HepG2 (cell line): ENCODE data around the gene SGPP2. TPM values are rescaled to one million over a fixed set of nuclear protein-coding genes. Genes with fewer than 3 reads are reported as not detected.

Experiments used
- ATAC-seq: fragments of 200-7000 bp; cut with Tn5 transposase; 3 replicates; pipeline ENCODE4 v1.9.1; 2020; ENCODE audit warnings: mild to moderate bottlenecking, moderate library complexity
- BruUV-seq: library from RNA; stranded (reverse); fragments of 400-500 nt; replicated peaks from 2 replicates; lab custom pipeline; 2021; lab: Mats Ljungman, UMichigan
- CTCF ChIA-PET: fragments of 300-600 bp; formaldehyde crosslinking; extraction: SDS; loops from one replicate; lab custom pipeline; 2021; ENCODE audit warnings: low total read pairs, inconsistent platforms, low intra/inter-chr PET ratio; lab: Yijun Ruan, JAX
- POLR2A ChIA-PET: fragments of 350-600 bp; sonication (Branson Sonifier 250); formaldehyde crosslinking; loops from one replicate; lab custom pipeline; 2020; ENCODE audit warnings: antibody characterized with exemption, inconsistent platforms; lab: Yijun Ruan, JAX
- DNase-seq: peaks from one replicate; pipeline ENCODE4 v3.0.0-alpha.2; 2015; ENCODE audit warnings: low spot score
- FAIRE-seq: peaks from 3 replicates; lab custom pipeline; 2011; peaks lifted over from hg19 to GRCh38; lab: Jason Lieb, UNC
- H2AFZ ChIP-seq: one replicate; pipeline ENCODE4 v1.6.1; 2011; ENCODE audit warnings: low read length, inconsistent platforms
- H3K27ac ChIP-seq: fragments of 300-600 bp; 3 replicates; pipeline ENCODE4 v1.8.0; 2011; ENCODE audit warnings: mixed run types, mild to moderate bottlenecking, mixed read lengths, low read length, inconsistent platforms; ENCODE audit not compliant: insufficient read depth; ENCODE audit errors: extremely low read length
- H3K27me3 ChIP-seq, 2 experiments: fragments of 200-600 bp in 1 of 2; 2 replicates in 1 of 2; 3 replicates in 1 of 2; pipeline versions ENCODE4 v1.6.0 to v1.8.0; 2011; ENCODE audit warnings: low read length in 2 of 2, mild to moderate bottlenecking in 2 of 2, moderate library complexity in 2 of 2, inconsistent platforms in 1 of 2; ENCODE audit not compliant: insufficient read depth in 2 of 2, control insufficient read depth in 1 of 2
- H3K36me3 ChIP-seq, 2 experiments: fragments of 200-600 bp in 1 of 2; replicated peaks in 1 of 2; 2 replicates in 1 of 2; 3 replicates in 1 of 2; pipeline versions ENCODE4 v1.5.1 to v1.8.0; 2011; ENCODE audit warnings: low read length in 2 of 2, inconsistent platforms in 1 of 2; ENCODE audit not compliant: insufficient read depth in 2 of 2, control insufficient read depth in 1 of 2
- H3K4me1 ChIP-seq: 2 replicates; pipeline ENCODE4 v1.5.1; 2012; ENCODE audit warnings: low read length, inconsistent platforms; ENCODE audit not compliant: insufficient read depth
- H3K4me2 ChIP-seq: 2 replicates; pipeline ENCODE4 v1.6.0; 2011; ENCODE audit warnings: low read depth, low read length, inconsistent platforms
- H3K4me3 ChIP-seq, 3 experiments: fragments of 200-600 bp in 1 of 3; sonication (generic), shearing (Covaris generic) in 1 of 3; replicated peaks in 1 of 3; 2 replicates each; pipeline ENCODE4 v1.5.1; 2011 to 2016; ENCODE audit warnings: low read length in 3 of 3, inconsistent platforms in 2 of 3, low read depth in 2 of 3, mild to moderate bottlenecking in 2 of 3, control low read depth in 1 of 3, mixed read lengths in 1 of 3; ENCODE audit not compliant: insufficient read depth in 1 of 3
- H3K79me2 ChIP-seq: one replicate; pipeline ENCODE4 v1.6.1; 2011; ENCODE audit warnings: low read length, inconsistent platforms; ENCODE audit not compliant: insufficient read depth
- H3K9ac ChIP-seq: 2 replicates; pipeline ENCODE4 v1.6.0; 2011; ENCODE audit warnings: mild to moderate bottlenecking, low read depth, low read length, inconsistent platforms; ENCODE audit not compliant: insufficient read depth
- H3K9me3 ChIP-seq: 2 replicates; pipeline ENCODE4 v1.5.1; 2012; ENCODE audit warnings: mild to moderate bottlenecking, low read length
- H4K20me1 ChIP-seq: 2 replicates; pipeline ENCODE4 v1.6.0; 2011; ENCODE audit warnings: inconsistent platforms, mild to moderate bottlenecking, low read length, moderate library complexity; ENCODE audit not compliant: insufficient read depth
- CEBPB ChIP-seq: IDR thresholded peaks from 2 replicates; pipeline ENCODE4 v1.6.1; 2011; ENCODE audit warnings: low read depth, low read length, improper control_type of control experiment, borderline replicate concordance
- PHB2 ChIP-seq: fragments of 450-650 bp; IDR thresholded peaks from 2 replicates; pipeline ENCODE4 v1.6.1; 2018; ENCODE audit not compliant: partially characterized antibody
- ZNF792 ChIP-seq: IDR thresholded peaks from 2 replicates; pipeline ENCODE4 v1.6.1; 2016
- WGBS: methylation state at CpG from one replicate; pipeline ENCODE4 v1.1.6; 2017; ENCODE audit warnings: low lambda C conversion rate; 5-methylcytosine and 5-hydroxymethylcytosine counted together
- in situ Hi-C: cut with HindIII; loops from 2 replicates; pipeline ENCODE4 v1.10.0; 2017; ENCODE audit warnings: low pct_unique_long_range_greater_than_20kb; ENCODE audit not compliant: extremely low pct_ligation_motif_present
- intact Hi-C: fragments of 100-400 bp; cut with micrococcal nuclease; formaldehyde crosslinking; loops from one replicate; pipeline ENCODE4 v1.10.0; 2022; ENCODE audit not compliant: unreplicated experiment
- polyA plus RNA-seq, 8 experiments: library from polyadenylated mRNA; depleted of rRNA in 3 of 8; stranded (reverse) in 7 of 8; unstranded in 1 of 8; fragments of >200 nt; fragmentation: Illumina TruSeq in 4 of 8; extraction: Trizol in 4 of 8; gene quantifications; 2 replicates each; pipeline versions ENCODE4 v1.2.1 to v1.2.3, GENCODE V29; 2011 to 2016; ENCODE audit warnings: low read depth in 4 of 8, missing spikeins in 1 of 8, mixed read lengths in 1 of 8; ENCODE audit not compliant: insufficient read depth in 1 of 8
- total RNA-seq, 5 experiments: library from RNA; depleted of rRNA; stranded (reverse); fragments of >200 nt; fragmentation: Illumina TruSeq; extraction: Trizol; gene quantifications; 2 replicates each; pipeline ENCODE4 v1.2.3, GENCODE V29; 2016; ENCODE audit warnings: low read depth in 1 of 5
- TF ChIP-seq, protein P1 (sequence below): sonication (generic); formaldehyde crosslinking; IDR thresholded peaks from 2 replicates; pipeline ENCODE4 v1.5.0; 2020; ENCODE audit warnings: missing genetic modification reagents
- TF ChIP-seq, protein P2 (sequence below): sonication (generic); formaldehyde crosslinking; IDR thresholded peaks from 2 replicates; pipeline ENCODE4 v1.8.0; 2023; ENCODE audit warnings: mild to moderate bottlenecking, missing genetic modification reagents

The SGPP2 gene
- total and polyA plus RNA-seq, 2 of the 13 experiments (the other 11 are each of a cell fraction or from before 2014, with no cell fraction given), result not detected

DNA sequence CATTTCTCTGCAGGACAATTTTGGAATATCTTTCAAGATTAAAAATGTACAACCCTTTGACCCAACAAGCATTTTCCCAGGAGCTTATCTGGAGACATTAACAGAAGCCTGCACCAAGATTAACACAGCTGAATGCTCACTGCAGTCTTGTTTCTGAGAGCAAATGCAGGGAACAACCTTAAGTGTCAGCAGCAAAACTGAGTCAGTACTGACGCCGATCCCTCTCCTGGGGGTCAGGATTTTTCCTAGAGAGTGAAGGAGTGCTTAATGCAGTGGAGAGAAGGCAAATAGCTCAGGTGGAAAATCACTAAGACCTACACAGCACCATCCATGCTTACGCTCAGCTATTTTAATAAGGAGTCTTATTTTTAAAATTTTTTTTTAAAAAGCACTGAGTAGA lies 42.8 kb upstream of the SGPP2 start (continued):
- TF ChIP-seq, protein P1, sequence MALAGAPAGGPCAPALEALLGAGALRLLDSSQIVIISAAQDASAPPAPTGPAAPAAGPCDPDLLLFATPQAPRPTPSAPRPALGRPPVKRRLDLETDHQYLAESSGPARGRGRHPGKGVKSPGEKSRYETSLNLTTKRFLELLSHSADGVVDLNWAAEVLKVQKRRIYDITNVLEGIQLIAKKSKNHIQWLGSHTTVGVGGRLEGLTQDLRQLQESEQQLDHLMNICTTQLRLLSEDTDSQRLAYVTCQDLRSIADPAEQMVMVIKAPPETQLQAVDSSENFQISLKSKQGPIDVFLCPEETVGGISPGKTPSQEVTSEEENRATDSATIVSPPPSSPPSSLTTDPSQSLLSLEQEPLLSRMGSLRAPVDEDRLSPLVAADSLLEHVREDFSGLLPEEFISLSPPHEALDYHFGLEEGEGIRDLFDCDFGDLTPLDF (CRISPR knock-in tag), result no peak
- TF ChIP-seq PHB2, result no peak
- TF ChIP-seq, protein P2, sequence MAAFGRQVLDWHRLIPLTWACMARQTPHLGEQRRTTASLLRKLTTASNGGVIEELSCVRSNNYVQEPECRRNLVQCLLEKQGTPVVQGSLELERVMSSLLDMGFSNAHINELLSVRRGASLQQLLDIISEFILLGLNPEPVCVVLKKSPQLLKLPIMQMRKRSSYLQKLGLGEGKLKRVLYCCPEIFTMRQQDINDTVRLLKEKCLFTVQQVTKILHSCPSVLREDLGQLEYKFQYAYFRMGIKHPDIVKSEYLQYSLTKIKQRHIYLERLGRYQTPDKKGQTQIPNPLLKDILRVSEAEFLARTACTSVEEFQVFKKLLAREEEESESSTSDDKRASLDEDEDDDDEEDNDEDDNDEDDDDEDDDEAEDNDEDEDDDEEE, result no peak

DNA sequence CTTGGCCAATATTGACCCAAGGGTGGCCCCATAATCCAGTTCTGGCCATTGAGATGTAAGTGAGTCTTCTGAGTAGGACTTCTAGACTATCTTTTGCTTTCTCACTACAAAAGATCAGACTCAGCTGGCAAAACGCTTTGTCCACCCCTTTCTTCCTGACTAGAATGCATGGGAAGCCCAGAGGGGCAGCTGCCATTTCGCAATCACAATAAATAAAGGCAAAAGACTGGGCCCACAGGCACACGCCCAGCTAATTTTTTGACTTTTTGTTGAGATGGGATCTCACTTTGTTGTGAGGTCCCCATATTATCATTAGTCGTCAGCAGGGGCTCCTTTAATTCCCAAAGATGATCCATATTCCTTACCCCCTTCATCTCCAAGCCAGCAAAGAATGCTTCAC lies 41.1 kb upstream of the SGPP2 start:
- Histone ChIP-seq H3K79me2 (no peaks in the 10 kb centered on the region), H3K27ac (no peak overlapping the region), H4K20me1 (no peaks in the 10 kb centered on the region), H3K4me1 (no peaks in the 10 kb centered on the region), H3K36me3 (no peaks in the 10 kb centered on the region), H3K4me3 (no peak overlapping the region), H3K9me3 (no peaks in the 10 kb centered on the region), H2AFZ (no peak overlapping the region), H3K27me3 (no peaks in the 10 kb centered on the region)
- no TSS peak for BruUV-seq
- FAIRE-seq (no peak), ATAC-seq (no peak), DNase-seq (no peak)
- in situ Hi-C loops, result no loop called here
- 11% methylated on average over 4 of the region's 4 CpGs for WGBS
- intact Hi-C loops, result no loop called here
- ChIA-PET CTCF (no interaction called here), POLR2A (no interaction called here)
- peak; percentile 66 for TF ChIP-seq CEBPB
- TF ChIP-seq ZNF792 (CRISPR knock-in tag), result no peak
- TF ChIP-seq, all 625 proteins: peak for 1
- no peak overlapping the region for H3K9ac ChIP-seq
- no peak overlapping the region for H3K4me2 ChIP-seq
